Adipocyte (in vitro differentiated cells): ENCODE data around the gene SH2D4B.
A peak's percentile ranks its signal among the peaks of the same experiment; 100 is the strongest.

Source experiments
- DNase-seq: peaks from one replicate; pipeline ENCODE4 v3.0.0-alpha.2; 2015; ENCODE audit warnings: low read depth
- H3K27me3 ChIP-seq: replicated peaks from 2 replicates; pipeline ENCODE4 v1.7.0; 2013; ENCODE audit warnings: mild to moderate bottlenecking, low read length, moderate library complexity; ENCODE audit not compliant: control insufficient read depth, insufficient read depth
- H3K36me3 ChIP-seq: 2 replicates; pipeline ENCODE4 v1.7.0; 2013; ENCODE audit warnings: low read length, mild to moderate bottlenecking, moderate library complexity; ENCODE audit not compliant: control insufficient read depth, insufficient read depth, severe bottlenecking
- H3K4me1 ChIP-seq: 2 replicates; pipeline ENCODE4 v1.7.0; 2013; ENCODE audit warnings: mild to moderate bottlenecking, low read length, moderate library complexity; ENCODE audit not compliant: control insufficient read depth, insufficient read depth
- H3K4me3 ChIP-seq: 2 replicates; pipeline ENCODE4 v1.7.0; 2013; ENCODE audit warnings: mild to moderate bottlenecking, low read length, moderate library complexity
- H3K9ac ChIP-seq: 2 replicates; pipeline ENCODE4 v1.7.0; 2013; ENCODE audit warnings: mild to moderate bottlenecking, low read length, moderate library complexity
- H3K9me3 ChIP-seq: 2 replicates; pipeline ENCODE4 v1.7.0; 2013; ENCODE audit warnings: mild to moderate bottlenecking, low read length, moderate library complexity; ENCODE audit not compliant: control insufficient read depth

The SH2D4B gene

DNA sequence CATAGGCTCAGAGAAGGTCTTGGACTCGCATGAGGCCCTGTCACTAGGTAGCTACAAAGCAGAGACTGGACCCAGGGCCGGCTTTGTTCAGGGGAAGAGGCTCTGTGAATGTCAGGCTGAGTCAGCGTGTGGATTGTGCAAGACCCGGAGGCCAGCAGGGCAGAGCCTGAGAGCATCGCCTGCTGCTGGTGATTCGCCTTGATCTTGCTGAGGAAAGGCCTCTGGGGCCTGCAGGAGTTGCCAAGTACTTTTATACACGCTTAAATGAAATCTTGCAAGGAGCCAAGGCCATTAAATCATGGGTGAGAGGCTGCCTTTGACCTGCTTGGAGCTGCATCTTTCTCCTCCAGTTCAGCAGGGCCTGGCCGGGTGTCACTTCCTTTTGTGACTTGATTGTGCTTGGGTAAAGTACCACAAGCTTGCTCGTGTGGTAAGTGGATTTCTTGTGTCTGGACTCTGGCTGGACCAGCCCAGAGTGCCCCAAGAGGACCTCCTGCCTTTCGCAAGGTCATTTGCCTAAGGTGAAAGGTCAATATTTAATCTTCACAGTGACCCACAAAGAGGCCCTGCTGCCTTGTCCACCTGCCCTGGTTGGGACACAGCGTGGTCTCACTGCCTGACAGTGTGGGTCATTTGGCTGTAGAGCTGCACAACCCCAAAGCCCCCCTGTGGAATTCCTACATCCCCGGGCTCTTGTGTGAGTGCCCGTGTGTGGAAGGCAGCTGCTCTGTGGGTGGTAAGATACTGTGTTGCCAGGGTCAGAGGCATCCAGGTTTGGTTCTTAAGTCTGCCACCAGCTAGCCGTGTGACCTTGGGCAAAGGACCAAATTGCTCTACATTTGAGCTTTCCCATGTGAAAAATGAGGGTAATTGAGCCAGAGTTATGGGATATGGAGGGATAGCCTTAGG, 38.6 kb upstream of the SH2D4B start:
- Histone ChIP-seq H3K36me3 (peaks cover 7% of the 10 kb centered on the region), H3K27me3 (no peaks in the 10 kb centered on the region), H3K9me3 (no peaks in the 10 kb centered on the region), H3K4me3 (peak overlapping the region; percentile 39), H3K4me1 (peaks cover 97% of the 10 kb centered on the region), H3K9ac (peak overlapping the region; percentile 87)
- DNase-seq: peak; percentile 98

DNA sequence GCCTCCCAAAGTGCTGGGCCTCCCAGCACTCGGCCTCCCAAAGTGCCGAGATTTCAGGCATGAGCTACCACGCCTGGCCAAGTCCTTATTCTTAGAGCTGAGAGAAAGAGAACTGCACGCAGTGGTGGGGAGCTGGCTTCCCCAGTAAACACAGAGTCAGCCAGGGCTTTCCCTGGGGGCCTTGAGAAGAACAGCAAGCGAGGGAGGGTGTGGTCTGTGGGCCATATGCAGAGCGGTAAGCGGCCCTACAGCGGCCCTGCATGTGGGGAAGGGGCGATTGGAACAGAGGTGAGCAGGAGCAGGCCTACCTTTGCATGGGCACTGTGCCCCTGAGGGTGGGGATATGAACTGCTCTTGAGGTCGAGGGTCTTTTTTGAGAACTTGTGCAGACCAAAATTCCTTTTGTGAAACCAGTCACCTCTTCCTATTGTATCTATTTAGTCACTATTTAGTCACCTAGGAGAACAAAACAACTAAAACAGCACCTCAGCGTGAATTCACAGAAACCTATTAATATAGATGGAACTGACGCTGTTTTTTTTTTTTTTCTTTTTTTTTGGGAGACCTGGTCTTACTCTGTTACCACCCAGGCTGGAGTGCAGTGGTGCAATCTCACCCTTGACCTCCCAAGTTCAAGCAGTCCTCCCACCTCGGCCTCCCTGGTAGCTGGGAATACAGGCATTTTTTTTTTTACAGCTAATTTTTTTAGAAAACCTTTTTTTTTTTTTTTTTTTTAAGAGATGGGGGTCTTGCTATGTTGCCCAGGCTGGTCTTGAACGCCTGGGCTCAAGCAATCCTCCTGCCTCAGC, 36.9 kb upstream of the SH2D4B start:
- DNase-seq: no peak
- Histone ChIP-seq H3K9me3 (no peaks in the 10 kb centered on the region), H3K9ac (peak overlapping the region; percentile 80), H3K4me3 (peak overlapping the region; percentile 50), H3K36me3 (peaks cover 3% of the 10 kb centered on the region), H3K4me1 (peaks cover 97% of the 10 kb centered on the region), H3K27me3 (no peaks in the 10 kb centered on the region)

DNA sequence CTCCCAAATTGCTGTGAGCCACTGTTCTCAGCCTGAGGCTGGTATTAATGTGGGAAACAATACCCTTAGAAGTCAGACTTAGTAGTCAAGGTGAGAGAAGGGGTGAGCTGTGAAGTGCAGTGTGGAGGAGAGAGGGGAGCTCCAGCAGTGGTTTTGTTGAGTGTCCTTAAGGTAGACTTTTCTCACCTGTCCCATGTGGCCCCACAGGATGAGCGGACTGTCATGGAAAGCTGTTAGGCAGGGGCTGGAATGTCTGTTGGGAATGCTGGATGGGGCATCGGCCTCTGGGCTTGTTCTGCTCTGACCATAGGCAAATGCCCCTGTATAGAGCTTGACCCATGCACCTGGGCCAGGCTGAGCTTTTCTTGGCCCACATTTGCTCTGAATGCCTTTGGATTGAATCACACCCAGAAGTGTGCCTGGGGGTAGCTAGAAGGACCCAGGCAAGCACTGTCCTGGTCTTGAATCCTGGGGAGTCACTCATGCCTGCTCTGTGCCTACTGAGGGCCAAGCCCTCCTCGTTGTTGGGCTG, 36.3 kb upstream of the SH2D4B start:
- no peaks in the 10 kb centered on the region for H3K9me3 ChIP-seq
- H3K9ac ChIP-seq: peak overlapping the region; percentile 30
- no peaks in the 10 kb centered on the region for H3K27me3 ChIP-seq
- peaks cover 4% of the 10 kb centered on the region for H3K36me3 ChIP-seq
- peaks cover 97% of the 10 kb centered on the region for H3K4me1 ChIP-seq
- no peak for DNase-seq
- H3K4me3 ChIP-seq: no peak overlapping the region

DNA sequence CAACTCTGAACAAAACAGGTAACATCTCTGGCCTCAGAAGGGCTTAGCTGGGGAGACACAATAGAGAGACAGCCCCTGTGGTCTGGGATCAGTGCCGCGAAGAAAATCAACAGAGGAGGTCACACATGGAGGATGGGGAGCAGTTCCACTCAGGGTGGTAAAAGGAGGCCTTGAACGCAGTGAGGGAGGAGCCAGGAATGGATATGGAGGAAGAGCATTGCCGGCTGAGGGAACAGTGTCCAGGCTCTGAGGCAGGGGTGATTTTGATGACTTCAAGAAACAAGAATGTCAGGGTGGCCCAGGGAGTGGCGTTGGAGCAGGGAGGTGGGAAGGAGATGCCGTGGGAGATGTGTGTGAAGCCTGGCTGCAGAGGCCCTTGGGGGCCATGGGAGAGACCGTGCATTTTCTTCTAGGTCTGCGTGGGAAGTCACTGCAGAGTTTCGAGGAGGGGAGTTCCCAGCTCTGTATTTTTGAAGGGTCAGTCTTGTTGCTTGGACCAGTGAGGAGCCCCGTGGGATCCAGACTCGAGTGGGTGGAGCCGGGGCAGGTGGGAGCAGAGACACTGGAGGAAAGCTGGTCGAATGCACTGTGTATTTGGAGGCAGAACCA, 35.7 kb upstream of the SH2D4B start:
- DNase-seq: no peak
- peaks cover 97% of the 10 kb centered on the region for H3K4me1 ChIP-seq
- H3K27me3 ChIP-seq: no peaks in the 10 kb centered on the region
- peaks cover 8% of the 10 kb centered on the region for H3K36me3 ChIP-seq
- H3K9me3 ChIP-seq: no peaks in the 10 kb centered on the region
- peak overlapping the region; percentile 30 for H3K9ac ChIP-seq
- H3K4me3 ChIP-seq: no peak overlapping the region

DNA sequence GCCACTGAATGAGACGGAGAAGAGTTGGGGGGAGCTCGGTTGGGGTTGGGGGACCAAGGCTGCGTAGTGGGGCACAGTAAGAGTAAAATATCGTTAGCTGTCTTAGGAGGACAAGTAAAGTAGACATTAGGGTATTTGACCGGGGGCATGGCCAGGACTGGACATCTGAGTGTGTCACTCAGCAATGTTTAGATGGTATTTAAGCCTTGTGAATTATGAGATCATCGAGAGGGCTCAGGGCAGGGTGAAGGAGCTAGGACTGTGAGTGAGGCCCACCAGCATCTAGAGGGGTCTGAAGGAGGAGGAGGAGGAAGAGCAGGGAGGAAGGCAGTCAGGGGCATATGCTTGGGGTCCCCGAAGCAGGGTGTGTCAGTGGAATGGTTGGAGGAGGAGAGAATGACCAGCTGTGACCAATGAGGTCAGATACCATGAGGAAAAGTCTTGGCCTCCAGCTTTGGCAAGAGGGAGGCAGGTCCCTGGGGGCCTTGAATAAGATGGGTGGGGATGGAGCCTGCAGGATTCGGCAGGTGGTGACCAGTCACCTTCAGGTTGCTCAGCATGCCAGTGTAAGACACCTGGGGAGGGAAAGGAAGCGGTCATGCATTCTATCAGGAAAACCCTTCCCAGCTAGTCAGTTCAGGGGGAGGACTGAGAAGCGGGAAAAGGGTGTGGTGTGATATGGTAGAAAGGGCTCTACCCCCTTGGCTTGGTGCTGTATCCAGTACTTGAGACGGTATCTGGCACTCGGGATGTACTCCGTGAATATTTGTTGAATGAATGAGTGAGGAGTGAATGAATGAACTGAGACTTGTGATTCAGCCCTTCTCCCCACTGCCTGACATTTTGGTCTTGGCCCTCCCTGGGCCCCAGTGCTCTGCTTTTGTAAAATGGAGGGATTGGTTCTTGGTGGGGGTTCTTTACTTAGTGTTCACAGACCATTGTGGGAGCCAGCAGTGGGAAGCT, 34.8 kb upstream of the SH2D4B start:
- no peaks in the 10 kb centered on the region for H3K9me3 ChIP-seq
- no peak for DNase-seq
- H3K4me1 ChIP-seq: peaks cover 97% of the 10 kb centered on the region
- H3K4me3 ChIP-seq: no peak overlapping the region
- no peaks in the 10 kb centered on the region for H3K27me3 ChIP-seq
- peaks cover 13% of the 10 kb centered on the region for H3K36me3 ChIP-seq
- H3K9ac ChIP-seq: peak overlapping the region; percentile 30

DNA sequence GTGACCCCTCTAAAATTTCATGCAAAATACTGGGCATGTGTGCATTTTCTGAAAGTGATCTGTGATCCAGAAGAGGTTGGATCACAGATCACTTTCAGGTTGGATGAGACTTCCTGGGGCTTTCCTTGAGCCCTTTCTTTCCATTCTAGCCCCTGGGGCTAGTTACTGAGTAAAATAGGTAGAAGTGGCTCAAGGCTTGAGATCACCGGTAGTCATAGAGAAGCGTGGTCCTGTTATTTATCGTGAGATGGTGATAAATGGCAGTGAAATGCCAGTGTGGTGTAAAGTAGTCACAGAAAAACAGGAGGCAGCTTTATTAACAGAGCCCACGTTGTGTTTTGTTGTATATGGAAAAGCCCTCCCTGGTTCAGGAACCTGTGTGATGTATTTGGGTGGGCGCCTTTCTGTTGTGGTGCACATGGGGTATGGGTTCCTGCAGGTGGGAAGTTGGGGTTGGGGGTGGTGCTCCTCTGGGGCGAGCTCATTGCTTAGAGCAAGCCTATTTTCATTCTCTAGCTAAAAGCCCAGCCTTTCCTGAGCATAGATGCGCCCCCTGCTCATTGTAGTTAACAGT, 34.0 kb upstream of the SH2D4B start:
- Histone ChIP-seq H3K4me1 (peaks cover 93% of the 10 kb centered on the region), H3K9me3 (no peaks in the 10 kb centered on the region), H3K9ac (peak overlapping the region; percentile 77), H3K4me3 (no peak overlapping the region), H3K36me3 (peaks cover 17% of the 10 kb centered on the region), H3K27me3 (no peaks in the 10 kb centered on the region)
- DNase-seq: no peak

DNA sequence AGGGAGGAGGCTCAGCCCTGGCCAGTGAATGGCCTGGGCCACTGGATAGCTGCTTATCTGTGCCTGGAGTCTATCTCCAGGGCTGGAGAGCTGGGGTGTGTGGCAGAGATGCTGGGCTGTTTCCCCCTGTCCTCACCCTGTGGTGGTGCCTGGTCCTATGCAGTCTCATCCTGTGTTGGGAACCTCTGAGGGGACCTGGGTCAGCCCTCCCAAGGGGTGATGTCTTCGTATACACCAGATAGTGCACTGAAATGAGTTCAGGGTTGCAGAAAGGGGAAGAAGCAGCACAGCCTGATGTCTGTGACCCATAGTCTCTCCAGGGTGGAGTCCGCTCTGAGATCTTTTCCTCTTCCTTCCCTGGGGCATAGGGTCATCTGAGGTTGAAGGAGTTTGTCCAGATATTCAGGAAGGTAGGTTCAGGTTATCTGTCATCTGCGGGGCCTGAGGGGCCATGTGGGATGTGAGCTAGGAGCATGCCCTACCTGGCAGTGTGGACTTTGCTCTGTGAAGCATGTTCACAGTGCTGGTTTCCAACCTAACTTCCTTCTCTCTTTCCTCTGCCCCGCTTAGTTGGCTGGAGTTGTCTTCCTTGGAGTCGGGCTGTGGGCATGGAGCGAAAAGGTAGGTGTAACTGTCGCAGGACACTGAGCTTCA, 33.4 kb upstream of the SH2D4B start:
- Histone ChIP-seq H3K27me3 (no peaks in the 10 kb centered on the region), H3K36me3 (peaks cover 23% of the 10 kb centered on the region), H3K4me3 (no peak overlapping the region), H3K4me1 (peaks cover 96% of the 10 kb centered on the region), H3K9ac (peak overlapping the region; percentile 77), H3K9me3 (no peaks in the 10 kb centered on the region)
- DNase-seq: no peak

DNA sequence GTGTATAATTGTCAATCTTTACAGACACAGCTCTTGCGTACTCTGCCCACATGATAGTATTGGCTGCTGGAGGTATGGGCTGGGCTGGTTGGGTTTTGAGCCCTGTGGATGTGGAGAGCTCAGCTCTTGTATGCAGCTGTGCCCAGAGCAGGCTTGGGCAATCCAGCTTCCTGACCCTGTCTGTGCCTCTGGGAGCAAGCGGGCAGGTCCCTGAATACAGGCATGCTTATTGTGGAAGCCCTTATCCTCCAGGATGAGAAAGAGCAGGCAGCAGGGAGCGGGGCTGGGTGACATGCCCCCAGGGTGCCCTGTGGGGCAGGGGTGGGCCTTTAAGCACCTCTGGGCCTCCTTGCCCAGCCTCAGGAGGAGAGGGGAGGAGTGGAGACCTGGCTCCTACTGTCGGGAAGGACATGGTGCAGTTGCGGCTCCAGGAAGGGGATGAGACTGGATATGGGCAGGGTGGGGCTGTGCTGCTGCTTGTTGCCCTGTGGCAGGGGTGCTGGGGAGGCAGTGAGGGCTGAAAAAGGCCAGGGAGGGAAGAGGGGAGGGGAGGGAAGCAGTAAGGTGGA, 32.7 kb upstream of the SH2D4B start:
- Histone ChIP-seq H3K4me1 (peaks cover 96% of the 10 kb centered on the region), H3K9ac (peak overlapping the region; percentile 77), H3K36me3 (peaks cover 29% of the 10 kb centered on the region), H3K4me3 (no peak overlapping the region), H3K27me3 (no peaks in the 10 kb centered on the region), H3K9me3 (no peaks in the 10 kb centered on the region)
- DNase-seq: no peak

DNA sequence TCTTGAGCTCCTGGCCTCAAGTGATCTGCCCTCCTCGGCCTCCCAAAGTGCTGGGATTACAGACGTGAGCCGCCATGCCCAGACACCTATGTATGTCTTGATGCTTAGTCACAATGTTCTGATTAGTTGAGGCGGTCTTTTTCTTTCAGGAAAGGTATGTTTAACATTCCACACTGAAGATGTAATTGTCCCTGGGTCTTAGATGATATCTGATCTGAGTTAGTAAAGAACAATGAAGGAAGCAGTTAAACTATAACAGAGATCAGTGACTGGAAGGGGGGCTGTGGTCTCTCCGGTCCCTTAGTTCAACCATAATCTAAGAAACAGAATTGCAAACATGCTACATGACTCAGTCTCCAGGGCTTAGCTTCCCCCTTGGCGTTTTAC, 31.5 kb upstream of the SH2D4B start:
- Histone ChIP-seq H3K4me1 (peaks cover 85% of the 10 kb centered on the region), H3K36me3 (peaks cover 37% of the 10 kb centered on the region), H3K27me3 (no peaks in the 10 kb centered on the region), H3K4me3 (no peak overlapping the region), H3K9me3 (no peaks in the 10 kb centered on the region), H3K9ac (peak overlapping the region; percentile 77)
- DNase-seq: peak; percentile 67
